HepG2 (cell line): ENCODE data around the gene TMEM219. TPM values are rescaled to one million over a fixed set of nuclear protein-coding genes. Genes with fewer than 3 reads are reported as not detected.

Experiments used
- CEBPB ChIP-seq: IDR thresholded peaks from 2 replicates; pipeline ENCODE4 v1.6.1; 2011; ENCODE audit warnings: low read depth, low read length, improper control_type of control experiment, borderline replicate concordance
- DBP ChIP-seq: sonication (generic); formaldehyde crosslinking; IDR thresholded peaks from 2 replicates; pipeline ENCODE4 v1.4.0; 2020; ENCODE audit warnings: missing genetic modification reagents; ENCODE audit errors: not compliant biosample characterization
- DMAP1 ChIP-seq: IDR thresholded peaks from 2 replicates; pipeline ENCODE4 v1.6.1; 2016
- E2F2 ChIP-seq: sonication (generic); formaldehyde crosslinking; IDR thresholded peaks from 2 replicates; pipeline ENCODE4 v1.4.0; 2020; ENCODE audit warnings: missing genetic modification reagents, borderline replicate concordance
- FOSL1 ChIP-seq: sonication (generic); formaldehyde crosslinking; IDR thresholded peaks from 2 replicates; pipeline ENCODE4 v1.9.0; 2021; ENCODE audit warnings: missing genetic modification reagents, borderline replicate concordance
- FOSL2 ChIP-seq: sonication (generic); formaldehyde crosslinking; IDR thresholded peaks from 2 replicates; pipeline ENCODE4 v1.4.0; 2020; ENCODE audit warnings: missing genetic modification reagents
- HNF1A ChIP-seq, 2 experiments: sonication (generic) in 1 of 2; formaldehyde crosslinking in 1 of 2; IDR thresholded peaks; 2 replicates each; pipeline versions ENCODE4 v1.4.0 to v1.6.1; 2016 to 2020; ENCODE audit warnings: borderline replicate concordance in 1 of 2, low read depth in 1 of 2, mild to moderate bottlenecking in 1 of 2, missing genetic modification reagents in 1 of 2
- NR2F1 ChIP-seq, 2 experiments: fragments of 450-650 bp in 1 of 2; formaldehyde crosslinking in 1 of 2; IDR thresholded peaks; 2 replicates each; pipeline versions ENCODE4 v1.5.0 to v1.6.1; 2016 to 2020; ENCODE audit warnings: mild to moderate bottlenecking in 1 of 2, missing compliant biosample characterization in 1 of 2, missing genetic modification reagents in 1 of 2, moderate library complexity in 1 of 2
- RNF219 ChIP-seq: sonication (generic); formaldehyde crosslinking; IDR thresholded peaks from 2 replicates; pipeline ENCODE4 v1.5.0; 2020; ENCODE audit warnings: mild to moderate bottlenecking, missing genetic modification reagents
- SRSF9 ChIP-seq: fragments of 200-400 bp; formaldehyde crosslinking; IDR thresholded peaks from 2 replicates; pipeline ENCODE4 v1.6.1; 2018; ENCODE audit warnings: borderline replicate concordance, mild to moderate bottlenecking, low read depth, low read length; ENCODE audit not compliant: insufficient read depth, poor library complexity, severe bottlenecking
- ZBTB43 ChIP-seq: sonication (generic); formaldehyde crosslinking; conservative IDR thresholded peaks from 2 replicates; pipeline ENCODE4 v1.4.0; 2020; ENCODE audit warnings: missing genetic modification reagents
- ZKSCAN5 ChIP-seq: sonication (generic); formaldehyde crosslinking; IDR thresholded peaks from 2 replicates; pipeline ENCODE4 v1.5.1; 2020; ENCODE audit warnings: mild to moderate bottlenecking, missing genetic modification reagents
- ZNF136 ChIP-seq: sonication (generic); formaldehyde crosslinking; IDR thresholded peaks from 2 replicates; pipeline ENCODE4 v1.8.1; 2022; ENCODE audit warnings: low read depth, mild to moderate bottlenecking, moderate library complexity, missing genetic modification reagents
- ZNF816 ChIP-seq: sonication (generic); formaldehyde crosslinking; IDR thresholded peaks from 2 replicates; pipeline ENCODE4 v1.8.0; 2022; ENCODE audit warnings: missing genetic modification reagents, mild to moderate bottlenecking, borderline replicate concordance
- polyA plus RNA-seq, 8 experiments: library from polyadenylated mRNA; depleted of rRNA in 3 of 8; stranded (reverse) in 7 of 8; unstranded in 1 of 8; fragments of >200 nt; fragmentation: Illumina TruSeq in 4 of 8; extraction: Trizol in 4 of 8; gene quantifications; 2 replicates each; pipeline versions ENCODE4 v1.2.1 to v1.2.3, GENCODE V29; 2011 to 2016; ENCODE audit warnings: low read depth in 4 of 8, missing spikeins in 1 of 8, mixed read lengths in 1 of 8; ENCODE audit not compliant: insufficient read depth in 1 of 8
- total RNA-seq, 5 experiments: library from RNA; depleted of rRNA; stranded (reverse); fragments of >200 nt; fragmentation: Illumina TruSeq; extraction: Trizol; gene quantifications; 2 replicates each; pipeline ENCODE4 v1.2.3, GENCODE V29; 2016; ENCODE audit warnings: low read depth in 1 of 5
- TF ChIP-seq, protein P1 (sequence below): sonication (generic); formaldehyde crosslinking; IDR thresholded peaks from 2 replicates; pipeline ENCODE4 v1.8.0; 2022; ENCODE audit warnings: mild to moderate bottlenecking, missing genetic modification reagents

Gene TMEM219
- total and polyA plus RNA-seq, 2 of the 13 experiments (the other 11 are each of a cell fraction or from before 2014, with no cell fraction given), result 105 to 115 TPM

DNA sequence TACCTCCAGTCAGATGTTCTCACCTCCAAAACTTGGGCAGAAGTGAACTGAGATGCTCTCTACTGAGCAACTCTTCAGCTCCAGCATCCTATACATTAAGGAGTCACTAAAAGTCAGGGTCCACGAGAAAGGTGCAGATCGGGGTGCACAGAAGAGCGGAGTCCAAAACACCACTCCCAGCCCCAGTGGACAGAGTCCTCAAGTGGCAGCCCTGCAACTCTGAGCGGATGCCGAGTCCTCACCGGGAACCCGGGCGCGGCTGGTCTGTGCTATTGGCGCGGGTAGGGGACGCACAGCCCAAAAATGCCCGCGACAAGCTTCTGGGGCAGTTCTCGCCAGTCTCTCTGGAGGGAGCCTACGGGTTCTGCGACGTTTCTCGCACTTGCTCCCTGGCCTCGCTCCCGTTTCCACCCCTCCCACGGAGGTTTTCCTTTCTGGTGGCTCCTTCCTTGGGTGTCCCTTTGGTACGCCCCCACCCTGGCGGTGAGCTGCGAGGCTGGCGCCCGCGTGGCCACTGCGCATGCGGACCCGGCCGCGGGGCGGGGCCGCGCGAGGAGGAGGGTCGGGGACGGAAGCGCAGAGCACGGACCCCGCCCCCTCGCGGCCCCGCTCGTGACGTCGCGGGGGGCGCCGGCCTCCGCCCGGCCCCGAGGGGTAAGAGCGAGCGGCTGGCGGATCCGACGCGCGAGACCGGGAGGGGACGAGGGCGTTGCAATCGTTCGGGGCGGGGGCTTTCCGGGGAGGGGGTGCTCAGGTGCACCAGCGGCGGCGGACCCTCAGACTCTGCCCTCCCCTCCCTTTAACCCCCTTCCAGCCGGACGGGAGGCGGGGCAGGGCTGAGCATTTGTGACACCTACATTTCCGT, at the start of gene TMEM219 (continued):
- TF ChIP-seq RNF219, result no peak
- TF ChIP-seq SRSF9, result no peak
- TF ChIP-seq HNF1A (IDR thresholded peaks at IDR 0.05; ENCODE audit: low read depth), result no peak
- TF ChIP-seq HNF1A (CRISPR knock-in tag; IDR thresholded peaks at IDR 0.05; ENCODE audit: borderline replicate concordance), result no peak; the same call in 1 of the 2 replicates
- no peak; the same call in 1 of the 2 replicates for TF ChIP-seq ZNF136 (CRISPR knock-in tag)
- TF ChIP-seq, protein P1, sequence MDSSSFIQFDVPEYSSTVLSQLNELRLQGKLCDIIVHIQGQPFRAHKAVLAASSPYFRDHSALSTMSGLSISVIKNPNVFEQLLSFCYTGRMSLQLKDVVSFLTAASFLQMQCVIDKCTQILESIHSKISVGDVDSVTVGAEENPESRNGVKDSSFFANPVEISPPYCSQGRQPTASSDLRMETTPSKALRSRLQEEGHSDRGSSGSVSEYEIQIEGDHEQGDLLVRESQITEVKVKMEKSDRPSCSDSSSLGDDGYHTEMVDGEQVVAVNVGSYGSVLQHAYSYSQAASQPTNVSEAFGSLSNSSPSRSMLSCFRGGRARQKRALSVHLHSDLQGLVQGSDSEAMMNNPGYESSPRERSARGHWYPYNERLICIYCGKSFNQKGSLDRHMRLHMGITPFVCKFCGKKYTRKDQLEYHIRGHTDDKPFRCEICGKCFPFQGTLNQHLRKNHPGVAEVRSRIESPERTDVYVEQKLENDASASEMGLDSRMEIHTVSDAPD (CRISPR knock-in tag), result peak; percentile 53; the same call in 1 of the 2 replicates
- no peak for TF ChIP-seq NR2F1 (CRISPR knock-in tag; IDR thresholded peaks at IDR 0.05)
- peak; percentile 93; the same call in 1 of the 2 replicates for TF ChIP-seq ZNF816 (CRISPR knock-in tag)
- TF ChIP-seq DBP (CRISPR knock-in tag), result no peak
- TF ChIP-seq CEBPB, result no peak
- no peak for TF ChIP-seq FOSL2 (CRISPR knock-in tag)
- TF ChIP-seq E2F2, result 0 out of 2 replicates have a peak, but pooled peaks have one; percentile 69
- no peak for TF ChIP-seq ZBTB43 (CRISPR knock-in tag)
- TF ChIP-seq ZKSCAN5 (CRISPR knock-in tag), result peak; percentile 87
- no peak for TF ChIP-seq FOSL1
- TF ChIP-seq DMAP1 (CRISPR knock-in tag), result peak; percentile 73
